GM21737 (cell line): ENCODE measurements around the gene ANO7.
A peak's percentile ranks its signal among the peaks of the same experiment; 100 is the strongest.

Experiments used
- ATAC-seq: cut with Tn5 transposase; IDR thresholded peaks from one replicate; pipeline ENCODE4 v1.9.1; 2021; ENCODE audit warnings: mild to moderate bottlenecking, moderate library complexity; ENCODE audit not compliant: unreplicated experiment

The ANO7 gene

DNA sequence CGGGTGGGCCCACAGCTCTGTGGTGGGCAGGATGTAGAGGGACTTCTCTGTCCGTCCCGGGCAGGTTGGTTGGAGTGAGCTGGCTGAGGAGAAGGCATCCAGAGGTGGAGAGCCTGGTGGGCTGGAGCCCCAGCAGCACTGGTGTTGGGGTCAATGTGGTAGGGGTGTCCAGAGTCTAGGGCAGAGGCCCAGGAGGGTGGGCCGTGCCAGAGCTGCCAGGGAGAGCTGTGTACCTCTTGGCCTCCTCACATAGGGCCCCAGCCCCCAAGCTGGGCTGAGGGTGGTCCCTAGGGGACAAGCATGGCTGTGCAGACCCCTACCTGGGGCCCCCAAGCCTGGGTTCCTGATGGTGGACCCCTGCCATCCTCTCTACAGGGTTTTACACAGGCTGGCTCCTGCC, 16.0 kb downstream of the ANO7 start:
- ATAC-seq = no peak

- no peak for ATAC-seq
These were observed 16.6 kb downstream of the ANO7 start for GRCh38 chr2:241205086-241205485.

GRCh38 chr2:241207151-241207550, 18.7 kb downstream of the ANO7 start:
- no peak for ATAC-seq

DNA sequence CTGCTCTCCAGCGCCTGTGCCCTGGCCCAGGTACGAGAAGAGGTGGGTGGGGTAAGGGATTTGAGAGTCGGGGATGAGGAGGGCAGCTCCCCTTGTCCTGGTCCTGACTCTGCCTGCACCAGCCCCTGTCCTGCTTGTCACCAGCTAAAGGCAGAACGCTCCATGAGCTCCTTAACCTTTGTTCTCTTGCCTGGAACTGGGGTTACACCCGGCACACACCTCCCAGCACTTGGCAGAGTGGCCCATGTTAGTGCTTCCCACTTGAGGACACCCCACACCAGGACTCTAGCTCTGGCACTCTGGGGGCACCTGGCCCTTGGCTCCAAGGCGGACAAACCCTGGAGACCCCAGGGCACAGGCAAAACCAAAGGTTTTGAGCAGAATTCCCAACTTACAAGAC, 19.2 kb downstream of the ANO7 start:
- no peak for ATAC-seq

GRCh38 chr2:241208058-241208457, 19.6 kb downstream of the ANO7 start:
- no peak for ATAC-seq

GRCh38 chr2:241209271-241209670, 20.8 kb downstream of the ANO7 start:
- no peak for ATAC-seq

DNA sequence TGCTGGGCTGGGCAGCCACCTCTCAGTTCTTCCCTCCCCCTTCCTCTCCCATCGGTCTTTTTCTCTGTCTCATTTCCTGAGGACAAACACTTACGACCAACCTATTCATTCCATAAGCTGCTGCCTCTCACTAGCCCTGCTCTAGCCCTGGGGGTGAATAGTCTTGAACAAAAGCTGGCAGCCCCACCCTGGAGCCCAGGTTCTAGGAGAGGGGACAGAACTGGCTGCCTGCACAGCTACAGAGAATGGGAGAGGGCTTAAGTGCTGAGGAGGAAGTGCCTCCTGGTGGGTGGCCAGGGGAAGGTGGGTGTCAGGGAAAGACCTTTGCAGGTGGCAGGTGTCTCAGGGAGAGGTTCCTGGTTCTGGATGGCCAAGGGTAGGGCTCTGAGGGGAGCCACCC, 22.8 kb downstream of the ANO7 start:
- no peak for ATAC-seq

DNA sequence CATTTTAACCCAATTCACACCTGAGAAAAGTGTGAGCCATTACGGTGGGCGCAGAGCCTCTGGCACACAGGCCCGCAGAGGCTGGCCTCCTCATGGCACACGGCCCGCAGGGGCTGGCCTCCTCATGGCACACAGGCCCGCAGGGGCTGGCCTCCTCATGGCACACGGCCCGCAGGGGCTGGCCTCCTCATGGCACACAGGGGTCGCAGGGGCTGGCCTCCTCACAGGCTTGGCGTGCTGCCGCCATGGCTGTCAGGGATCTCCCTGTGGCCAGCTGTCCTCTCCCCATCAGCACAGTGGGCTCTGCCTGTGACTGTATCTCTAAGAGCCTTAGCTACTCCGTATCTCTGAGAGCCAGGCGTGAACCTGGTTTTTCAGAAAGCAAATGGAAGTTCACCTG, 24.6 kb downstream of the ANO7 start:
- no peak for ATAC-seq

DNA sequence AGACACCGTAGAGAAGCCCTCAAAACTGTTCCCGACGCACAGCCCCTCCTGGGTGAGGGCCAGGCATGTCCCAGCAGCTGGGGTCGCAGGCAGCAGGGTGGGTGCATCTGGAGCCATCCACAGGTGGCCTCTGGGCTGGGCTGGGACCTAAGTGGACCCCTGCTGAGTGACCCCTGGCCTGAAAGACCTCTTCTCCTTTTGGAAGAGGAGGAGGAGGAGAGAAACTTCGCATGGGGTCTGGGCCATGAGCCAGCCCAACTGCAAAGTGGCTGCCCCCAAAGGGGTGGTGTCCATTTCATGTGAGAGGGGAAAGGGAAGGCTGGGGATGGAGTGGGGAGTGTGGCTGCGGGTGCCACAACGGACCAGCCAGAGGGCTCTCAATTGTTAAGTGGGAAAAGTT, 25.1 kb downstream of the ANO7 start:
- ATAC-seq = no peak

GRCh38 chr2:241214209-241214608, 25.7 kb downstream of the ANO7 start:
- ATAC-seq = no peak

- ATAC-seq = no peak
These were observed 26.3 kb downstream of the ANO7 start for GRCh38 chr2:241214766-241215165.

DNA sequence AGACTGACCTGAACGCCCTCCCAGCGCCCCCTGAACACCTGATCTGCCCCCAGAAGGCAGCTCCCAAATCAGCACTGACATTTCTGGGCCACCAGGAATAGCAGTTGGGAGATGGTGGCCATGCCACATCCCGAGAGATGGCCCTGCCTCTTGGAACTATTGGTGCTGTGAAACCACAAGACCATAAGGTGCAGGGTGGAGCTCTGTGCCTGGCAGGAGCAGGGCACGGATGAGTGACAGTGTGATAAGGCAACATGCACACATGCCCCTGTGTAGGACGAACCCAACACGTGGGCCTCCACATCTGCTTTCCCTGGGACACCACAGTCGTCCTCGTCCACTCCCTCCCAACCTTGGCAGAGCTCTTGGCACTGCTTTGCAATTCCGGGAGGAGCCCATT, 26.9 kb downstream of the ANO7 start:
- no peak for ATAC-seq

DNA sequence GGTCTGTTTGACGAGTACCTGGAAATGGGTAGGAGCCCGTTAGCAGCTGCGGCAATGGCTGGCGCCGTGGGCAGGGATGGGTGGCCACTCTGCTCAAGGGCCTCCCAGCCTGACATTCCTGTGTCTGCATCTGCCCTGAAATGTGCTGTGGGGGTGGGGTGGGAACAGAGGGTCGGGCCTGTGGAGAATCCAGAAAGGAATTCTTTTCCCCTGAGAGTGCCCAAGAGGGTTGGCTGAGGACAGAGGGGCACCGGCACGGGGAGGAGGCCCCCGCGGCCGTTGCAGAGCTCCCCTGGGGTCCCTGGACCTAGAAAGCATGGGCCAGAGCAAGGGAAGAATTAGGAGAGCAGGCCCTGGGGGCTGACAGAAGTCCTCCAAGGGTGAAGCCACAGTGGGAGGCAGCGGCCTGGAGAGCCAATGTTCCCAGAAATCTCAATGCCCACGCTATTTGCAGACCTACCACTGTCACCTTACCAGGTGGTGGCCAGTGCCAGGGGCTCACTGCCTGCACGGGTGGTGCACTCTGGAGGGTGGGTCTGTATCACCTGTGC, 27.8 kb downstream of the ANO7 start:
- ATAC-seq = no peak

GRCh38 chr2:241217320-241218031, 29.0 kb downstream of the ANO7 start:
- peak; percentile 54 for ATAC-seq

DNA sequence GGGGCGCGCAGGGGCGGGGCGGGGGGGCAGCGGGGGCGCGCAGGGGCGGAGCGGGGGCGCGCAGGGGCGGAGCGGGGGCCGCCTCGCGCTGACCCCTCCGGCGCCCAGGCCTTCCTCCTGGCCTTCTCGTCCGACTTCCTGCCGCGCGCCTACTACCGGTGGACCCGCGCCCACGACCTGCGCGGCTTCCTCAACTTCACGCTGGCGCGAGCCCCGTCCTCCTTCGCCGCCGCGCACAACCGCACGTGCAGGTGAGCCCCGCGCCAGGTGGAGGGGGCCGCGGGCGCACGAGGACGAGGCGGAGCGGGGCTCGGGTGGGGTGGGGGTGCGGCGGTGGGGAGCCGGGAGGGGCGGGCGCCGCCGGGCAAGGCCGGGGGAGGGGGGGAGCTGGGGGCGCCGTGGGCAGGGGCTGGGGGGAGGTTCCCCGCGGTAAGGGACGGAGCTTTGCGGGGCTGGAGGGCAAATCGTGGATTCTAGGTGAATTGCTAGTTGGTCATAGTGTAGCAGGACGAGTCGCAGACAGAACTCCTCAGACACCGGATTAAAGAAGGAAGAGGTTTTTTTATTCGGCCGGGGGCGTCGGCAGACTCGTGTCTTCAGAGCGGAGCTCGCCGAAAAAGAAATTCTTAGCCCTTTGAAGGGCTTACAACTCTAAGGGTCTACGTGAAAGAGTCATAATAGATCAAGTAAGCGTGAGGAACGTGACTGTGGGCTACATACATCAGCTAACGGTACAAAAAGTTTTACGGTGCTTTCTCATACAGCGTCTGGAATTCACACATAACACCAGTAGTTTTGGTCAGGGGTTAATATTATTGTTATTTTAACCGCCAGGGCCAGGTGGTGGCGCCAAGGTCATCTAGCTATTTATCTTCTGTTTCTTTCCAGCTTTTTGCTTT, 29.9 kb downstream of the ANO7 start:
- ATAC-seq = no peak

DNA sequence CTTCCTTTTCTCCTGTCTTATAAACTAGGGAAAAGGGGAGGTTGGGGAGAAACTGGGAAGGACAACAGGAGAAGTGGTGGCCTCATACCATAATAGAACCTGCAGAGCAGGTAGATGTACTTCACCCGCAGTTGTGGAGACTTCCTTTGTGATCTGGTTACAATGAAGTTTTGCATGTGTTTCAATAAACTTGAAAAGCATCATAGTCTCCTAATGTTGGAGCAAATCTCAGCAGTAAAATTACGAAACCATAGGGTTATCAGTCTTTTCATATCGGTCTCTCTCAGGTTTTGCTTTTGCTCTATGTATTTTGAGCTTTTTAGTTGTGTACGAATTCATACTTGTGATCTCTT, 30.5 kb downstream of the ANO7 start:
- ATAC-seq = no peak

DNA sequence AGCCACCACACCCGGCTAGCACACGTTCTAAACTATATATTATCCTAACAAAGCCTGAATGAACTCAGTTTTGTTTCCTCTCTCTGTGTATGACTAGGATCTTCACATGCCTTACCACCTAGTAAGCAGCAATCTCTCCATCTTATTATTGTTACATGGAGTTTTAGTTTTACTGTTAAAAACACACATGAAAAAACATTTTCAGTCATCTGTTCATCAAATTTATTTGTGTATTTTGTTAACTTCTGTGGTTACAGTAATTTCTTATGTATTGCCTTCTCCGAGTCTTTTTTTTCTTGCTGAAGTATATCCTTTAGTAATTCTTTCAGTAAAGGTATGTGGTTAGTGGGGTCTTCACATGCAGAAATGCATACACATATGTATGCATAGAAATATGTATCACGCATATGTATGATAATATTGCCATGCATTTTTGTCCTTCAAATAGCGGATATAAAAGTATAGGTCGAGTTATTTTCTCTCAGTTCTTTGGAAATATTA, 31.4 kb downstream of the ANO7 start:
- ATAC-seq = no peak

DNA sequence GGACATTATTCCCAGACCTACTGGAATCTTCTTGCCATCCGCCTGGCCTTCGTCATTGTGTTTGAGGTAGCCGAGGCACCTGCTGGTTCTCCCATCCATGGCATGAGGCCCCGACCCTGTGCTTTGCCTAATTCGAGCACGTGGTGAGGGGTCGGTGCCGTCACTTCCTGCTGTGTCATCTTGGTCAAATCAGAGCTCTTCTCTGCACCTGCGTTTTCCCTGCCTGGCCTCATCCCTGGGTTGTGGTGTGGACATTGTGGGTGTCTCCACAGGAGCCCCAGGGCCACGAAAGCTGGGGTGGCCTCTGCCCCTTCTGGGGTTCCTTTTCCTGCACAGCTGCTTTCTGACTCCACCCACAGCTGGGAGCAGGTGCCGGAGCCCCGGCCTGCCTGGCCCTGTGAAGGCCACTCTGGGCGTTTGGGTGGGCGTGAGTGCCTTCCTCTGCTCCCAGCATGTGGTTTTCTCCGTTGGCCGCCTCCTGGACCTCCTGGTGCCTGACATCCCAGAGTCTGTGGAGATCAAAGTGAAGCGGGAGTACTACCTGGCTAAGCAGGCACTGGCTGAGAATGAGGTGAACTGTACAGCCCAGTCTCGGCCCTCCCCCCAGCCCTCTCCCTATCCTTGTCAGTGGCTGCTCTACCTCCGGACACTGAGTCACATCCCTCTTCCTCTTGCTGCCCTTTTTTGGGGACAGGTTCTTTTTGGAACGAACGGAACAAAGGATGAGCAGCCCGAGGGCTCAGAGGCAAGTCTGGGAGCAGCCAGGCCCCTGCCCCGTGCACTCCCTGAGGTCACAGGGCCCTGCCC, 34.9 kb downstream of the ANO7 start:
- no peak for ATAC-seq

- ATAC-seq = no peak
These were observed 35.8 kb downstream of the ANO7 start for GRCh38 chr2:241224018-241224850.

- no peak for ATAC-seq
These were observed 36.5 kb downstream of the ANO7 start for GRCh38 chr2:241224851-241225438.
